Epithelial cell of proximal tubule (primary cell): ENCODE data around the gene TFAP2C. TPM values are rescaled to one million over a fixed set of nuclear protein-coding genes. Genes with fewer than 3 reads are reported as not detected.

Experiments
- DNase-seq: peaks from one replicate; pipeline ENCODE4 v3.0.0-alpha.2; 2011; ENCODE audit warnings: low read depth
- H3K4me3 ChIP-seq: 2 replicates; pipeline ENCODE4 v1.5.1; 2011; ENCODE audit warnings: low read depth, mild to moderate bottlenecking, low read length
- total RNA-seq: library from RNA; depleted of rRNA; stranded (reverse); fragments of >200 nt; gene quantifications from 2 replicates; pipeline ENCODE4 v1.2.3, GENCODE V29; 2015
- TF ChIP-seq, protein P1 (sequence below): conservative IDR thresholded peaks from 2 replicates; pipeline ENCODE4 v1.5.1; 2012; ENCODE audit warnings: low read depth, mild to moderate bottlenecking, low read length

TFAP2C gene
- total RNA-seq, 1 donor from 2014 or later = 0.23 TPM

DNA sequence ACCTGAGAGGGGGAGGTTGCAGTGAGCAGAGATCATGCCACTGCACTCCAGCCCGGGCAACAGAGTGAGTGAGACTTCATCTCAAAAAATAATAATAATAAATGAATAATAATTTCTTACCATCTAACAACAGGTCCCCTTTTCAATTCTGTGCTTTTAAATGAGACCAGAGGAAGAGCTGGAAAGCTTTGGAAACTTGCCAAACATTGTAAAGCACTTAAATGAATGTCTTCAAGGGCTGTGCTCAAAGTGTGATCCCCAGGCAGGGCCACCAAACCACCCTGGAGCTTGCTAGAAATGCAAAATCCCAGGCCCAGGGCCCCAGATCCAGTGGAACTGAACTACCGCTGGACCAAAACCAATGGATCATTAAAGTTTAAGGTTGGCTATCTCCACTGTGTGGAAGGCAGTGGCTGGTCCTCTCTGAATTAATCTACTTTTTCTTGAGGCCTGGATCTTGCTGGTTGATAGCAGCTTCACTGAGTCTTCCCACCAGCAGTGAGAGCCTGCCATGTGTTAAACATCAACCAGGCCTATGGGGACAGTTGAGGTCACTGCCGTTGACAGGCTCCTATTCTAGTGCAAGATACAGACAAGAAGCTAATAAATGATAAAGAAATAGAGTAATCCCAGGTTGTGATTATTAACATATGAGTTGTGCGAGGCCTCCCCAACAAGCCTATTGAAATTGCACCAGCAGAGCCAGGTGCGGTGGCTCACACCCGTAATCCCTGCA is 23.7 kb upstream of the TFAP2C start:
- DNase-seq = no peak
- no peak overlapping the region for H3K4me3 ChIP-seq
- TF ChIP-seq, protein P1, sequence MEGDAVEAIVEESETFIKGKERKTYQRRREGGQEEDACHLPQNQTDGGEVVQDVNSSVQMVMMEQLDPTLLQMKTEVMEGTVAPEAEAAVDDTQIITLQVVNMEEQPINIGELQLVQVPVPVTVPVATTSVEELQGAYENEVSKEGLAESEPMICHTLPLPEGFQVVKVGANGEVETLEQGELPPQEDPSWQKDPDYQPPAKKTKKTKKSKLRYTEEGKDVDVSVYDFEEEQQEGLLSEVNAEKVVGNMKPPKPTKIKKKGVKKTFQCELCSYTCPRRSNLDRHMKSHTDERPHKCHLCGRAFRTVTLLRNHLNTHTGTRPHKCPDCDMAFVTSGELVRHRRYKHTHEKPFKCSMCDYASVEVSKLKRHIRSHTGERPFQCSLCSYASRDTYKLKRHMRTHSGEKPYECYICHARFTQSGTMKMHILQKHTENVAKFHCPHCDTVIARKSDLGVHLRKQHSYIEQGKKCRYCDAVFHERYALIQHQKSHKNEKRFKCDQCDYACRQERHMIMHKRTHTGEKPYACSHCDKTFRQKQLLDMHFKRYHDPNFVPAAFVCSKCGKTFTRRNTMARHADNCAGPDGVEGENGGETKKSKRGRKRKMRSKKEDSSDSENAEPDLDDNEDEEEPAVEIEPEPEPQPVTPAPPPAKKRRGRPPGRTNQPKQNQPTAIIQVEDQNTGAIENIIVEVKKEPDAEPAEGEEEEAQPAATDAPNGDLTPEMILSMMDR = no peak

DNA sequence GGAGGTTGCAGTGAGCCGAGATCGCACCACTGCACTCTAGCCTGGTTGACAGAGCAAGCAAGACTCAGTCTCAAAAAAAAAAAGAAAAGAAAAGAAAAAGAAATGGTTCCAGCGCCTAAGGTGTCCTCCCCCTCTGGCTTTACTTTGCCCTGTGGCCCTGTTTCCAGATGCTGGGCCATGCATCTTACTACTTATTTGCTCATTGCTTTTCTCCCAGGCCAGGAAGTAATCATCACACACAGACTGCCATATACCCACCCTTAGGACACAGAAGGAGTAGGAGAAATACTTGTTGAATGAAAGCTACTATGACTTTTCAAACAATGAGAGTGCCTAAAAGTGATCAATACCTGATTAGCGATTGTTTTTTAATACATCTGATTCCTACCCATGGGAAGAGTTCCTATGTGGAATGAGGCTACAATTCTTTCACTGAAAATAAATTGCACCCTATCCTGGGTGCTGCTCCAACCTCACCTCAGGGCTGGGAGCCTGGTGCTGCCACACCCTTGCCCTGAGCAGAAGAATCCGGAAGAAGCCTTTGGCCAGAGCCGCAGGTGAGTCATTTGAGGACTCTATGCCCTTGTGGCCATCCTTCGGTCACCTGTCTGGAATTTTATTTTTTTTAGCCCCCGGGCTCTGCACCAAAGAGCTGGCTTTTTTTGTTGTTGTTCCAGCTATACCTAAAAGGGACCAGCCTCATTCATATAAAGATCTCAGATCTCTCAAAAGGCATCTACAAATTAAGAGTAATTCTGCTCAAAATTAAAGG is 22.7 kb upstream of the TFAP2C start:
- TF ChIP-seq, protein P1 = no peak
- no peak for DNase-seq
- no peak overlapping the region for H3K4me3 ChIP-seq

DNA sequence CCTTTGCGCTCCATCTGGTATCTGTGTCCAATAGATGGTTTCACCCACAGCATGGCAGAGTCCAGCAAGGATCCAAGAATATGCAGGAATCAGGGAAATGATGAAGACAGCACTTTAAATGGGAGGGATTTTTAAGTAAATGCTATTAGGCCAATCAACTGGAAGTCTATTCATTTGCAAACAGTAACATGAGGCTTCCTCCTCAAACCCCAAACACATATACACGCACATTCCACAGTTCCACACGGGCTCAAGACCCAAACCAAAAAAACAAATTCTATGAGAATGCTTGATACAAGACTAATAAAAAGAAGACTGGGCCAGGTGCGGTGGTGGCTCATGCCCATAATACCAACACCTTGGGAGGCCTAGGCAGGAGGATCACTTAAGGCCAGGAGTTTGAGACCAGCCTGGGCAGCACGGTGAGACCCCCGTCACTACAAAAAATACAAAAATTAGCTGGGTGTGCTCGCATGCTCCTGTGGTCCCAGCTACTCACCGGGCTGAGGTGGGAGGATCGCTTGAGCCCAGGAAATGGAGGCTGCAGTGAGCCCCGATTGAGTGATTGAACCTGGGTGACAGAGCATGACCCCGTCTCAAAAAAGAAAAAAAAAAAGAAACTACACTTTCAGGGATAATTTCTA is 21.9 kb upstream of the TFAP2C start:
- TF ChIP-seq, protein P1 = no peak
- H3K4me3 ChIP-seq = no peak overlapping the region
- no peak for DNase-seq

DNA sequence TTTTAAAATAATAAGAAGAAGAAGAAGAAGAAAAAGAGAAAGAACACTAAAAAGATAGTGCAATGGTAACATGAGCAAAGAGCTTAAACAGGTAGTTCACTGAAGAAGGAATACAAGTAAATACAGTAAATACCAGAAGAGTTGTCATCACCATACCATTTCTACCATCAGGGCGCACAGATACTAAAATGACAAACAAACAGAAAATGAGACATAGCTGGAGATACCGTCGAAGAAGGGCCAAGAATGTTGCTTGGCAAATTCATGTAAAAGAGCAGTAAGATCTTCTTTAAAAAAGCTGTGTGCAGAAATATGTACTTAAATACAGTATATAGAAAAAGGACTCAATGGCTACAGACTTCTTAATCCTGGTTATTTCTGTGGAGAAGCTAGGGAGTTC is 20.7 kb upstream of the TFAP2C start:
- DNase-seq = no peak
- no peak overlapping the region for H3K4me3 ChIP-seq
- TF ChIP-seq, protein P1 = no peak

DNA sequence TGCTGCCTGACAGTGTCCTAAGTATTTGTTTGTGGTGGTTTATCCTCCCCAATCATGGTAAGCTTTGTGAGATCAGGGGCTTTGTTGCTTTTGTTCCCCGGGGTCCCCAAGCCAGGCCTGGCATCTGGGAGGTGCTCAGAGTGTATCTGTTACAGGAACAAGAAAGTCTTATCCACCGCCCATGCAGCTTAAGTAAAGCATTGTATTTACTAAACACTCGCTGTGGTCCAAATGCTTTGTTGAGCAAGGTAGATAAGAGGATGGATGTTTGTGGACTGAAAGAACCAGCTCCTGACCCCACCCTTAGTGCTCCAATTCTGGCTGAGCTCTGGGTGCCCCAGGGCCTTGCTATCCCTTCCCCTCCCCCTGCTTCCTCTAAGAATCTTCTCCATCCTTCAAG is 19.8 kb upstream of the TFAP2C start:
- TF ChIP-seq, protein P1 = no peak
- no peak for DNase-seq
- no peak overlapping the region for H3K4me3 ChIP-seq

DNA sequence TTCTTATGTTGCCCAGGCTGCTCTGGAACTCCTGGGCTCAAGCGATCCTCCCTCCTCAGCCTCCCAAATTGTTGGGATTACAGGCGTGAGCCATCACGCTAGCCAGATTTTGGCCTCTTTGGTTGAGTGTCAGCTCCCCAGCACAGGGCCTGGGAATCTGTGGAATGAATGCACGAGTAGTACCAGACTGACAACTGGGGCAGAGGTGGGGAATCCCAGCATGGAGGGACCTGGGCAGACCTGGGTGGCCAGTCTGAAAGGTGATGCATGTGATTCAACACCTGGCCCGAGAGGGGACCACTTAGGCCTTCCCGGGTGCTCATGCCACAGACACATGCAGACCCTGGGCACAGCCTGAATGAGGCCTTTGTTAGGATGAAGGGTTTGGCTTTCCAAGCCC is 19.0 kb upstream of the TFAP2C start:
- TF ChIP-seq, protein P1 = no peak
- no peak overlapping the region for H3K4me3 ChIP-seq
- no peak for DNase-seq
